A549 (cell line): ENCODE measurements around the gene DNAJC10. TPM values are rescaled to one million over a fixed set of nuclear protein-coding genes. Genes with fewer than 3 reads are reported as not detected.
"Not testable (repeated sequence)": the region's sequence is repeated elsewhere in the genome, so short reads cannot be mapped to it uniquely, and the experiment has no call there.

Experiments
- ATAC-seq, 2 experiments: fragments of 200-7000 bp in 1 of 2; fragments of >200 bp in 1 of 2; cut with Nextera tagmentation in 1 of 2; cut with Tn5 transposase in 1 of 2; 3 replicates each; pipeline versions ENCODE4 v1.8.0 to v1.9.1; 2018 to 2020; ENCODE audit warnings: mild to moderate bottlenecking in 1 of 2, moderate library complexity in 1 of 2
- CTCF ChIA-PET: fragments of 300-600 bp; sonication (Branson Sonifier 250); formaldehyde crosslinking; extraction: SDS; loops from one replicate; lab custom pipeline; 2021; ENCODE audit warnings: antibody characterized with exemption, inconsistent platforms; lab: Yijun Ruan, JAX
- POLR2A ChIA-PET: fragments of 350-600 bp; formaldehyde crosslinking; extraction: SDS; loops from one replicate; lab custom pipeline; 2021; ENCODE audit warnings: antibody characterized with exemption, inconsistent platforms; lab: Yijun Ruan, JAX
- DNase-seq, 2 experiments: peaks; one replicate each; pipeline versions ENCODE4 v3.0.0 to v3.0.0-alpha.2; 2011 to 2016; ENCODE audit warnings: low read depth in 1 of 2, low spot score in 1 of 2
- FAIRE-seq: peaks from 2 replicates; lab custom pipeline; 2011; peaks lifted over from hg19 to GRCh38; lab: Jason Lieb, UNC
- H3K27ac ChIP-seq, 2 experiments: fragments of >200 bp; sonication (Bioruptor Twin); formaldehyde crosslinking; 3 replicates each; pipeline ENCODE4 v1.5.1; 2016 to 2017
- H3K4me1 ChIP-seq: fragments of >200 bp; sonication (Bioruptor Twin); formaldehyde crosslinking; 3 replicates; pipeline ENCODE4 v1.6.1; 2016
- H3K4me2 ChIP-seq: fragments of >200 bp; sonication (Bioruptor Twin); formaldehyde crosslinking; 3 replicates; pipeline ENCODE4 v1.6.1; 2016
- H3K4me3 ChIP-seq: fragments of >200 bp; sonication (Bioruptor Twin); formaldehyde crosslinking; 3 replicates; pipeline ENCODE4 v1.5.1; 2016
- H3K9me3 ChIP-seq: fragments of >200 bp; sonication (Bioruptor Twin); formaldehyde crosslinking; 3 replicates; pipeline ENCODE4 v1.6.1; 2016
- CBX8 ChIP-seq: fragments of 200-600 bp; sonication (generic); IDR thresholded peaks from 2 replicates; pipeline ENCODE4 v1.6.1; 2016
- FOXS1 ChIP-seq: fragments of 250-450 bp; sonication (Bioruptor Pico); IDR thresholded peaks from 2 replicates; pipeline ENCODE4 v1.5.0; 2020; ENCODE audit warnings: mild to moderate bottlenecking, moderate library complexity
- HOXB13 ChIP-seq: fragments of 250-450 bp; sonication (Bioruptor Pico); IDR thresholded peaks from 2 replicates; pipeline ENCODE4 v1.5.0; 2020; ENCODE audit warnings: low read depth, mild to moderate bottlenecking, moderate library complexity
- MAFK ChIP-seq: fragments of 450-650 bp; IDR thresholded peaks from 2 replicates; pipeline ENCODE4 v1.6.1; 2014; ENCODE audit not compliant: partially characterized antibody
- NR3C1 ChIP-seq: fragments of >200 bp; sonication (Bioruptor Twin); formaldehyde crosslinking; IDR thresholded peaks from 3 replicates; pipeline ENCODE4 v1.6.1; 2017
- PHF8 ChIP-seq: fragments of 200-600 bp; sonication (generic); IDR thresholded peaks from 2 replicates; pipeline ENCODE4 v1.6.1; 2016; ENCODE audit warnings: low read depth, mild to moderate bottlenecking, antibody characterized with exemption, moderate library complexity, borderline replicate concordance
- RARB ChIP-seq: fragments of 250-450 bp; sonication (Bioruptor Pico); IDR thresholded peaks from 2 replicates; pipeline ENCODE4 v1.8.0; 2021; ENCODE audit warnings: mild to moderate bottlenecking, moderate library complexity
- RCOR1 ChIP-seq: fragments of 150-350 bp; IDR thresholded peaks from 2 replicates; pipeline ENCODE4 v1.6.1; 2014; ENCODE audit warnings: antibody characterized with exemption, low read length, low read depth
- SREBF2 ChIP-seq: fragments of 450-650 bp; IDR thresholded peaks from 2 replicates; pipeline ENCODE4 v1.6.1; 2014; ENCODE audit warnings: mild to moderate bottlenecking, moderate library complexity
- TFCP2L1 ChIP-seq: fragments of 250-450 bp; sonication (Bioruptor Pico); IDR thresholded peaks from 2 replicates; pipeline ENCODE4 v1.5.0; 2021; ENCODE audit warnings: mild to moderate bottlenecking
- ZNF302 ChIP-seq: fragments of 250-450 bp; sonication (Bioruptor Pico); IDR thresholded peaks from 2 replicates; pipeline ENCODE4 v1.9.0; 2021; ENCODE audit warnings: inconsistent platforms, mild to moderate bottlenecking, moderate library complexity
- WGBS: methylation state at CpG from one replicate; pipeline ENCODE4 v1.1.6; 2017; ENCODE audit errors: missing lambda C conversion rate; 5-methylcytosine and 5-hydroxymethylcytosine counted together
- polyA plus RNA-seq, 4 experiments: library from polyadenylated mRNA; depleted of rRNA in 3 of 4; stranded (reverse); fragments of >200 nt; fragmentation: RNase III in 1 of 4; extraction: RNeasy Plus Mini Kit Qiagen cat#74134 plus additional on column Dnase treatment in 1 of 4; gene quantifications; 2 replicates in 3 of 4; 3 replicates in 1 of 4; pipeline ENCODE4 v1.2.3, GENCODE V29; 2011 to 2017
- TF ChIP-seq, protein P1 (sequence below): fragments of 450-650 bp; IDR thresholded peaks from 2 replicates; pipeline ENCODE4 v1.6.1; 2014; ENCODE audit warnings: antibody characterized with exemption
- TF ChIP-seq, protein P2 (sequence below): fragments of 200-600 bp; sonication (generic); IDR thresholded peaks from 2 replicates; pipeline ENCODE4 v1.6.1; 2016; ENCODE audit warnings: antibody characterized with exemption, mild to moderate bottlenecking, moderate library complexity
- TF ChIP-seq, protein P3 (sequence below): fragments of >200 bp; sonication (Bioruptor Twin); formaldehyde crosslinking; IDR thresholded peaks from 2 replicates; pipeline ENCODE4 v1.6.1; 2016
- TF ChIP-seq, protein P4 (sequence below): fragments of 250-450 bp; sonication (Bioruptor Pico); IDR thresholded peaks from 2 replicates; pipeline ENCODE4 v1.5.0; 2020; ENCODE audit warnings: low read depth, mild to moderate bottlenecking, moderate library complexity

The DNAJC10 gene
- polyA plus RNA-seq, 2 of the 4 experiments (the other 2 are of a cell fraction) = 64.1 to 126 TPM

DNA sequence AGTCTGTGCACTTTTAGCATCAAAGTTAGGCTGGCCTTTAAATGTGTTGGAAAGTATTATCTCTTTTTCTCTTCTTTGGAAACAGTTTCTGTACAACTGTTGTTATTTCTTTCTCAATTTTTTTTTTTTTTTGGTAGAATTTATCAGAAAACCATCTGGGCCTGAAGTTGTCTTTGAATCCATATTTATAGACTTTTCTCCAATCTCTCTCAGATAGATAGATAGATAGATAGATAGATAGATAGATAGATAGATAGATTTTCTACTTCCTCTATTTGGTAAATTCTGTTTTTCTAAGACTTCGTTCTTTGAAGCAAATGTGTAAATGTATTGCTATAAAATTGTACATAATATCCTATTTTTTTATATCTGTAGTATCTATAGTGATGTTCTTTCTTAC lies 17.5 kb downstream of the DNAJC10 start:
- TF ChIP-seq, protein P1, sequence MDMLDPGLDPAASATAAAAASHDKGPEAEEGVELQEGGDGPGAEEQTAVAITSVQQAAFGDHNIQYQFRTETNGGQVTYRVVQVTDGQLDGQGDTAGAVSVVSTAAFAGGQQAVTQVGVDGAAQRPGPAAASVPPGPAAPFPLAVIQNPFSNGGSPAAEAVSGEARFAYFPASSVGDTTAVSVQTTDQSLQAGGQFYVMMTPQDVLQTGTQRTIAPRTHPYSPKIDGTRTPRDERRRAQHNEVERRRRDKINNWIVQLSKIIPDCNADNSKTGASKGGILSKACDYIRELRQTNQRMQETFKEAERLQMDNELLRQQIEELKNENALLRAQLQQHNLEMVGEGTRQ = no peak
- no peak for TF ChIP-seq CBX8
- TF ChIP-seq, protein P2, sequence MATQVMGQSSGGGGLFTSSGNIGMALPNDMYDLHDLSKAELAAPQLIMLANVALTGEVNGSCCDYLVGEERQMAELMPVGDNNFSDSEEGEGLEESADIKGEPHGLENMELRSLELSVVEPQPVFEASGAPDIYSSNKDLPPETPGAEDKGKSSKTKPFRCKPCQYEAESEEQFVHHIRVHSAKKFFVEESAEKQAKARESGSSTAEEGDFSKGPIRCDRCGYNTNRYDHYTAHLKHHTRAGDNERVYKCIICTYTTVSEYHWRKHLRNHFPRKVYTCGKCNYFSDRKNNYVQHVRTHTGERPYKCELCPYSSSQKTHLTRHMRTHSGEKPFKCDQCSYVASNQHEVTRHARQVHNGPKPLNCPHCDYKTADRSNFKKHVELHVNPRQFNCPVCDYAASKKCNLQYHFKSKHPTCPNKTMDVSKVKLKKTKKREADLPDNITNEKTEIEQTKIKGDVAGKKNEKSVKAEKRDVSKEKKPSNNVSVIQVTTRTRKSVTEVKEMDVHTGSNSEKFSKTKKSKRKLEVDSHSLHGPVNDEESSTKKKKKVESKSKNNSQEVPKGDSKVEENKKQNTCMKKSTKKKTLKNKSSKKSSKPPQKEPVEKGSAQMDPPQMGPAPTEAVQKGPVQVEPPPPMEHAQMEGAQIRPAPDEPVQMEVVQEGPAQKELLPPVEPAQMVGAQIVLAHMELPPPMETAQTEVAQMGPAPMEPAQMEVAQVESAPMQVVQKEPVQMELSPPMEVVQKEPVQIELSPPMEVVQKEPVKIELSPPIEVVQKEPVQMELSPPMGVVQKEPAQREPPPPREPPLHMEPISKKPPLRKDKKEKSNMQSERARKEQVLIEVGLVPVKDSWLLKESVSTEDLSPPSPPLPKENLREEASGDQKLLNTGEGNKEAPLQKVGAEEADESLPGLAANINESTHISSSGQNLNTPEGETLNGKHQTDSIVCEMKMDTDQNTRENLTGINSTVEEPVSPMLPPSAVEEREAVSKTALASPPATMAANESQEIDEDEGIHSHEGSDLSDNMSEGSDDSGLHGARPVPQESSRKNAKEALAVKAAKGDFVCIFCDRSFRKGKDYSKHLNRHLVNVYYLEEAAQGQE = no peak
- no peak for TF ChIP-seq HOXB13 (CRISPR knock-in tag)
- no peak for TF ChIP-seq RARB (CRISPR knock-in tag)
- TF ChIP-seq MAFK = no peak
- TF ChIP-seq ZNF302 (CRISPR knock-in tag) = no peak
- TF ChIP-seq NR3C1 = no peak
- TF ChIP-seq PHF8 = no peak
- TF ChIP-seq FOXS1 (CRISPR knock-in tag) = no peak
- TF ChIP-seq, protein P3, sequence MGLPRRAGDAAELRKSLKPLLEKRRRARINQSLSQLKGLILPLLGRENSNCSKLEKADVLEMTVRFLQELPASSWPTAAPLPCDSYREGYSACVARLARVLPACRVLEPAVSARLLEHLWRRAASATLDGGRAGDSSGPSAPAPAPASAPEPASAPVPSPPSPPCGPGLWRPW = no peak
- TF ChIP-seq SREBF2 = no peak
- TF ChIP-seq TFCP2L1 (CRISPR knock-in tag) = no peak
- TF ChIP-seq, protein P4, sequence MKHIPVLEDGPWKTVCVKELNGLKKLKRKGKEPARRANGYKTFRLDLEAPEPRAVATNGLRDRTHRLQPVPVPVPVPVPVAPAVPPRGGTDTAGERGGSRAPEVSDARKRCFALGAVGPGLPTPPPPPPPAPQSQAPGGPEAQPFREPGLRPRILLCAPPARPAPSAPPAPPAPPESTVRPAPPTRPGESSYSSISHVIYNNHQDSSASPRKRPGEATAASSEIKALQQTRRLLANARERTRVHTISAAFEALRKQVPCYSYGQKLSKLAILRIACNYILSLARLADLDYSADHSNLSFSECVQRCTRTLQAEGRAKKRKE (CRISPR knock-in tag) = no peak
- no peak for TF ChIP-seq RCOR1
- FAIRE-seq (no peak), ATAC-seq (no peak), DNase-seq (no peak)
- H3K4me1 ChIP-seq = no peaks in the 10 kb centered on the region
- H3K4me2 ChIP-seq = no peak overlapping the region
- ChIA-PET CTCF (interaction anchor here (1.4 kb wide), 1 partner anchor 23 kb away, joined by 3 read pairs; no protein-coding TSS in a partner anchor), POLR2A (no interaction called here)
- no peaks in the 10 kb centered on the region for H3K9me3 ChIP-seq
- H3K4me3 ChIP-seq = no peak overlapping the region
- 95% methylated on average over 1 of the region's 1 CpG for WGBS
- H3K27ac ChIP-seq = no peak overlapping the region

DNA sequence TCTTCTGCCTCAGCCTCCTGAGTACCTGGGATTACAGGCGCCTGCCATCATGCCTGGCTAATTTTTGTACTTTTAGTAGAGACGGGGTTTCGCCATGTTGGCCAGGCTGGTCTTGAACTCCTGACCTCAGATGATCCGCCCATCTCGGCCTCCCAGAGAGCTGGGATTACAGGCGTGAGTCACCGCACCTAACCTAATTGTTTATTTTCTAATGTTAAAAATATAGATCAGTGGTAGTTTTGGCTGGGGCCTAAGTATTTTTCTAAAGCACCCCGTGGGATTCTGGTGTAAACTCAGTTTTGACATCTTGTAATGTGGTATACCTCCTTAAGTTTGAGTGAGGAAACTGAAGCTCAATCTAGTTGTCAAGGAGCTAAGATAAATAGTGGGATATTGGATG lies 20.8 kb downstream of the DNAJC10 start:
- FAIRE-seq, H3K27ac ChIP-seq, ATAC-seq, H3K4me3 ChIP-seq, H3K9me3 ChIP-seq, POLR2A ChIA-PET, H3K4me1 ChIP-seq, H3K4me2 ChIP-seq, CTCF ChIA-PET, DNase-seq: not testable (repeated sequence)
- 82% methylated on average over 8 of the region's 8 CpGs for WGBS

DNA sequence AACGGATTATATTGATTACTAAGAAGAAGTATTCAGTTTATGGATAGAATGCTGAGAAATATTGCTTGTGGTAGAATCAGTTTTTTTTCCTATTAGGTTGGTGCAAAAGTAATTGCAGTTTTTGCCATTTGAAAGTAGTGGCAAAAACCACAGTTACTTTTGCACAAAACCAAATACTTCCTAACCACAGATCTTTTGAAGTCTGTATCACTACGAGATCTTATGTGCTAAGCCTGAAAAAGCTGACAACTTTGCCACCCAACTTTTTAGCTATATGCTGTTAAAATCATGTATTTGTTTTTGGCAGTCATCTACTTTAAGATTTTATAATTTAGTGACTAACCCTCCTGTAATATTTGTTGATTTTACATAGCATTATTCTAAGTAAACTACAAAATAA lies 24.6 kb downstream of the DNAJC10 start:
- 96% methylated on average over 2 of the region's 2 CpGs for WGBS
- POLR2A ChIA-PET = no interaction called here
- no peak for ATAC-seq
- Histone ChIP-seq H3K4me2 (no peak overlapping the region), H3K9me3 (no peaks in the 10 kb centered on the region), H3K4me1 (no peaks in the 10 kb centered on the region), H3K27ac (no peak overlapping the region), H3K4me3 (no peak overlapping the region)
- no peak for TF ChIP-seq FOXS1 (CRISPR knock-in tag)
- no peak for TF ChIP-seq HOXB13 (CRISPR knock-in tag)
- FAIRE-seq = no peak
- CTCF ChIA-PET = interaction anchor here (0.6 kb wide), 1 partner anchor 16 kb away, joined by 3 read pairs; no protein-coding TSS in a partner anchor
- no peak for DNase-seq
